ENCODE results near the gene STK11IP. TPM values are rescaled to one million over a fixed set of nuclear protein-coding genes. Genes with fewer than 3 reads are reported as not detected.

Gene STK11IP
- polyA plus RNA-seq, 4 donors: 20.4 to 38.9 (median 23.2) TPM

- Histone ChIP-seq H3K9me3 (ENCODE audit: control insufficient read depth in 2 of 2, insufficient read depth in 1 of 2, low read depth in 1 of 2, low read length in 1 of 2) (peaks cover 0 to 5% of the 10 kb centered on the region in 2 donors), H3K36me3 (ENCODE audit: control insufficient read depth in 3 of 3, insufficient read depth in 2 of 3, low read depth in 1 of 3, low read length in 3 of 3) (no peaks in the 10 kb centered on the region), H3K4me1 (ENCODE audit: control insufficient read depth in 3 of 3, insufficient read depth in 2 of 3, low read depth in 1 of 3, low read length in 2 of 3) (no peaks in the 10 kb centered on the region), H3K27me3 (ENCODE audit: control insufficient read depth in 3 of 3, insufficient read depth in 3 of 3, low read length in 3 of 3) (no peaks in the 10 kb centered on the region), H3K4me3 (ENCODE audit: low read depth in 1 of 3, low read length in 3 of 3) (no peak overlapping the region), H3K27ac (ENCODE audit: low read depth in 1 of 3, low read length in 2 of 3) (no peak overlapping the region)
- FAIRE-seq (no peak), DNase-seq (no peak)
- 66 to 68% (median 67%) methylated on average over 6 of the region's 6 CpGs for WGBS, 3 donors
These were observed 68.3 kb downstream of the STK11IP start for GRCh38 chr2:219665926-219666325.

Other genes with a start within 250 kb of the STK11IP start
- 100 to 1,000 TPM in 3 of 4 donors, 10 to 100 TPM in 1; 98.2 to 200 (median 165) TPM for gene DNPEP, start 209.9 kb upstream of the STK11IP start, polyA plus RNA-seq
- 100 to 1,000 TPM in 1 of 4 donors, 10 to 100 TPM in 3; 24.6 to 178 (median 67.4) TPM for gene DES, start 179.5 kb upstream of the STK11IP start, polyA plus RNA-seq
- 10 to 100 TPM in 1 of 4 donors, 1 to 10 TPM in 2, under 1 TPM in 1; 0.45 to 15.7 (median 5.3) TPM for gene SPEG, start 163.0 kb upstream of the STK11IP start, polyA plus RNA-seq
- 10 to 100 TPM; 52.6 to 63.5 (median 61.3) TPM for gene GMPPA, start 99.0 kb upstream of the STK11IP start, polyA plus RNA-seq
- gene ASIC4, start 83.4 kb upstream of the STK11IP start, polyA plus RNA-seq: under 1 TPM in 2 of 4 donors, not detected in 2; 0.04 to 0.10 TPM
- gene CHPF, start 54.0 kb upstream of the STK11IP start, polyA plus RNA-seq: 10 to 100 TPM in 3 of 4 donors, 1 to 10 TPM in 1; 8.7 to 96.1 (median 50.4) TPM
- 10 to 100 TPM in 2 of 4 donors, 1 to 10 TPM in 2; 1.8 to 23.5 (median 14.8) TPM for gene TMEM198, start 53.8 kb upstream of the STK11IP start, polyA plus RNA-seq
- gene OBSL1, start 26.3 kb upstream of the STK11IP start, polyA plus RNA-seq: 10 to 100 TPM in 3 of 4 donors, 1 to 10 TPM in 1; 4.5 to 97.4 (median 15.4) TPM
- under 1 TPM in 2 of 4 donors, not detected in 2; 0.18 to 0.78 TPM for gene INHA, start 25.5 kb upstream of the STK11IP start, polyA plus RNA-seq
- 1 to 10 TPM in 3 of 4 donors, not detected in 1; 1.0 to 2.2 (median 1.1) TPM for gene SLC4A3, start 29.8 kb downstream of the STK11IP start, polyA plus RNA-seq